H1 (cell line): ENCODE results near the gene HECTD4. TPM values are rescaled to one million over a fixed set of nuclear protein-coding genes. Genes with fewer than 3 reads are reported as not detected.

Experiments used
- BCL11A ChIP-seq, 2 experiments: IDR thresholded peaks; one replicate each; pipeline ENCODE4 v1.6.1; 2011; ENCODE audit warnings: low read depth in 2 of 2, low read length in 2 of 2, mild to moderate bottlenecking in 2 of 2
- NRF1 ChIP-seq: IDR thresholded peaks from 2 replicates; pipeline ENCODE4 v1.6.1; 2011; ENCODE audit warnings: mild to moderate bottlenecking, low read depth, low read length, improper control_type of control experiment
- polyA plus RNA-seq, 7 experiments: library from polyadenylated mRNA; depleted of rRNA in 3 of 7; stranded (reverse) in 5 of 7; unstranded in 2 of 7; fragments of >200 nt in 5 of 7; fragments of 200-250 nt in 2 of 7; gene quantifications; 1 replicate in 5 of 7; 2 replicates in 1 of 7; 4 replicates in 1 of 7; pipeline versions ENCODE4 v1.2.1 to v1.2.3, GENCODE V29; 2011 to 2013; ENCODE audit warnings: missing spikeins in 2 of 7, mixed read lengths in 2 of 7
- total RNA-seq: library from RNA; stranded (reverse); fragmentation: NEBNext Ultra II Directional; extraction: Animal tissue kit (Norgen Biotek cat#: 25700); gene quantifications from 2 replicates; pipeline ENCODE4 v1.2.1, GENCODE V29; 2021
- TF ChIP-seq, protein P1 (sequence below): IDR thresholded peaks from 2 replicates; pipeline ENCODE4 v1.6.1; 2012; ENCODE audit warnings: inconsistent platforms

HECTD4 gene
- total and polyA plus RNA-seq, 2 of the 8 experiments (the other 6 are each of a cell fraction or from before 2014, with no cell fraction given): 6.5 to 33.7 TPM

GRCh38 chr12:112241176-112241575, 141.1 kb downstream of the HECTD4 start (continued):
- TF ChIP-seq, protein P1, sequence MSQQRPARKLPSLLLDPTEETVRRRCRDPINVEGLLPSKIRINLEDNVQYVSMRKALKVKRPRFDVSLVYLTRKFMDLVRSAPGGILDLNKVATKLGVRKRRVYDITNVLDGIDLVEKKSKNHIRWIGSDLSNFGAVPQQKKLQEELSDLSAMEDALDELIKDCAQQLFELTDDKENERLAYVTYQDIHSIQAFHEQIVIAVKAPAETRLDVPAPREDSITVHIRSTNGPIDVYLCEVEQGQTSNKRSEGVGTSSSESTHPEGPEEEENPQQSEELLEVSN: no peak
- TF ChIP-seq BCL11A (IDR thresholded peaks at IDR 0.05; ENCODE audit: low read depth in 2 of 2, low read length in 2 of 2) (no peak), NRF1 (no peak)
